GM23338 (cell line): Measurements from ENCODE around the gene CYB5R3. TPM values are rescaled to one million over a fixed set of nuclear protein-coding genes. Genes with fewer than 3 reads are reported as not detected.
"Not testable (repeated sequence)": the region's sequence is repeated elsewhere in the genome, so short reads cannot be mapped to it uniquely, and the experiment has no call there.

Experiments
- ATAC-seq: fragments of 200-7000 bp; cut with Tn5 transposase; 3 replicates; pipeline ENCODE4 v1.9.1; 2020
- DNase-seq: peaks from one replicate; pipeline ENCODE4 v3.0.0-alpha.2; 2015; ENCODE audit warnings: low spot score
- H2AFZ ChIP-seq: fragments of 200-600 bp; sonication (generic); 2 replicates; pipeline ENCODE4 v1.8.0; 2016; ENCODE audit warnings: antibody characterized with exemption, mild to moderate bottlenecking, moderate library complexity
- H3F3A ChIP-seq: fragments of 200-600 bp; sonication (generic); replicated peaks from 2 replicates; pipeline ENCODE4 v1.8.0; 2017; ENCODE audit warnings: antibody characterized with exemption, mixed run types, low read depth
- H3K27ac ChIP-seq: fragments of 200-600 bp; sonication (generic); 2 replicates; pipeline ENCODE4 v1.6.1; 2016; ENCODE audit warnings: low read depth
- H3K27me3 ChIP-seq: fragments of 200-600 bp; sonication (generic); 2 replicates; pipeline ENCODE4 v1.8.0; 2016; ENCODE audit warnings: mild to moderate bottlenecking, mixed run types, moderate library complexity; ENCODE audit not compliant: insufficient read depth
- H3K36me3 ChIP-seq: fragments of 200-600 bp; sonication (generic); 2 replicates; pipeline ENCODE4 v1.8.0; 2016; ENCODE audit warnings: mild to moderate bottlenecking; ENCODE audit not compliant: insufficient read depth
- H3K4me1 ChIP-seq: fragments of 200-600 bp; sonication (generic); 2 replicates; pipeline ENCODE4 v1.8.0; 2016; ENCODE audit warnings: mild to moderate bottlenecking, moderate library complexity; ENCODE audit not compliant: insufficient read depth
- H3K4me2 ChIP-seq: fragments of 200-600 bp; sonication (generic); 2 replicates; pipeline ENCODE4 v1.7.1; 2017; ENCODE audit warnings: mixed run types
- H3K4me3 ChIP-seq: fragments of 200-600 bp; sonication (generic); 2 replicates; pipeline ENCODE4 v1.6.1; 2016; ENCODE audit warnings: mixed run types
- H3K79me2 ChIP-seq: fragments of 200-600 bp; sonication (generic); replicated peaks from 2 replicates; pipeline ENCODE4 v1.8.0; 2017; ENCODE audit warnings: mild to moderate bottlenecking; ENCODE audit not compliant: insufficient read depth
- H3K9me2 ChIP-seq: fragments of 200-600 bp; sonication (generic); 2 replicates; pipeline ENCODE4 v1.8.0; 2017; ENCODE audit not compliant: insufficient read depth
- H4K20me1 ChIP-seq: fragments of 200-600 bp; sonication (generic); replicated peaks from 2 replicates; pipeline ENCODE4 v1.8.0; 2017; ENCODE audit warnings: mild to moderate bottlenecking; ENCODE audit not compliant: insufficient read depth
- H3K27ac Mint-ChIP-seq: 2 replicates; pipeline ENCODE4 v1.8.0; 2020; ENCODE audit warnings: inconsistent platforms, mild to moderate bottlenecking, moderate library complexity, mixed read lengths
- H3K27me3 Mint-ChIP-seq: 3 replicates; pipeline ENCODE4 v1.8.0; 2022; ENCODE audit warnings: low read depth, mild to moderate bottlenecking, moderate library complexity, mixed read lengths, inconsistent platforms; ENCODE audit not compliant: insufficient read depth, poor library complexity
- H3K36me3 Mint-ChIP-seq: 3 replicates; pipeline ENCODE4 v1.8.0; 2021; ENCODE audit warnings: low read depth, mild to moderate bottlenecking, inconsistent platforms, moderate library complexity, mixed read lengths
- H3K4me1 Mint-ChIP-seq: 3 replicates; pipeline ENCODE4 v1.8.0; 2020; ENCODE audit warnings: mild to moderate bottlenecking, inconsistent platforms, mixed read lengths
- H3K4me3 Mint-ChIP-seq: 3 replicates; pipeline ENCODE4 v1.8.0; 2021; ENCODE audit warnings: moderate library complexity, mild to moderate bottlenecking, inconsistent platforms, mixed read lengths
- H3K9me3 Mint-ChIP-seq: 3 replicates; pipeline ENCODE4 v1.8.0; 2020; ENCODE audit warnings: moderate library complexity, mild to moderate bottlenecking, inconsistent platforms, mixed read lengths
- CREB1 ChIP-seq: fragments of 250-450 bp; sonication (Bioruptor Pico); IDR thresholded peaks from 2 replicates; pipeline ENCODE4 v1.5.0; 2020; ENCODE audit warnings: low read depth, mild to moderate bottlenecking, moderate library complexity
- EZH2 ChIP-seq: fragments of 200-600 bp; sonication (generic); IDR thresholded peaks from one replicate; pipeline ENCODE4 v1.8.0; 2017; ENCODE audit warnings: antibody characterized with exemption, mild to moderate bottlenecking, low read depth; ENCODE audit not compliant: unreplicated experiment
- EZH2phosphoT487 ChIP-seq: fragments of 200-600 bp; sonication (generic); IDR thresholded peaks from one replicate; pipeline ENCODE4 v1.8.1; 2018; ENCODE audit warnings: antibody characterized with exemption; ENCODE audit not compliant: unreplicated experiment
- ZNF114 ChIP-seq: fragments of 250-450 bp; sonication (Bioruptor Pico); IDR thresholded peaks from 2 replicates; pipeline ENCODE4 v1.5.0; 2020; ENCODE audit warnings: mild to moderate bottlenecking, moderate library complexity
- ZNF331 ChIP-seq: fragments of 250-450 bp; sonication (Bioruptor Pico); IDR thresholded peaks from 2 replicates; pipeline ENCODE4 v1.5.0; 2020; ENCODE audit warnings: low read depth, mild to moderate bottlenecking, moderate library complexity
- polyA plus RNA-seq: library from polyadenylated mRNA; unstranded; fragments of >200 nt; fragmentation: Nextera tagmentation; extraction: Ambion mirVana; gene quantifications from 2 replicates; pipeline ENCODE4 v1.2.1, GENCODE V29; 2016
- total RNA-seq: library from RNA; depleted of rRNA; stranded (reverse); fragments of >200 nt; shearing (Covaris generic); gene quantifications from 2 replicates; pipeline ENCODE4 v1.2.3, GENCODE V29; 2014
- TF ChIP-seq, protein P1 (sequence below): fragments of 250-450 bp; sonication (Bioruptor Pico); IDR thresholded peaks from 2 replicates; pipeline ENCODE4 v1.5.0; 2020; ENCODE audit warnings: mild to moderate bottlenecking, moderate library complexity

The CYB5R3 gene
- total and polyA plus RNA-seq, 2 experiments from 2014 or later, result 76.2 to 76.9 TPM

DNA sequence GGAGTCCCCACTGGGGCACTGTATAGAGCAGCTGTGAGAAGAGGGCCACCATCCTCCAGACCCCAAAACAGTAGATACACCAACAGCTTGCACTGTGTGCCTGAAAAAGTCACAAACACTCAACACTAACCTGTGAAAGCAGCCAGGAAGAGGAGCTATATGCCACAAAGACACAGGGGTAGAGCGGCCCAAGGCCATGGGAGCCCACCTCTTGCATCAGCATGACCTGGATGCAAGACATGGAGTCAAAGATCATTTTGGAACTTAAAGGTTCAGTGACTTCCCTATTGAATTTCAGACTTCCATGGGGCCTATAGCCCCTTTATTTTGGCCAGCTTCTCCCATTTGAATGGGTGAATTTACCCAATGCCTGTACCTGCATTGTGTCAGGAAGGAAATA lies 29.7 kb upstream of the CYB5R3 start (continued):
- TF ChIP-seq, protein P1, sequence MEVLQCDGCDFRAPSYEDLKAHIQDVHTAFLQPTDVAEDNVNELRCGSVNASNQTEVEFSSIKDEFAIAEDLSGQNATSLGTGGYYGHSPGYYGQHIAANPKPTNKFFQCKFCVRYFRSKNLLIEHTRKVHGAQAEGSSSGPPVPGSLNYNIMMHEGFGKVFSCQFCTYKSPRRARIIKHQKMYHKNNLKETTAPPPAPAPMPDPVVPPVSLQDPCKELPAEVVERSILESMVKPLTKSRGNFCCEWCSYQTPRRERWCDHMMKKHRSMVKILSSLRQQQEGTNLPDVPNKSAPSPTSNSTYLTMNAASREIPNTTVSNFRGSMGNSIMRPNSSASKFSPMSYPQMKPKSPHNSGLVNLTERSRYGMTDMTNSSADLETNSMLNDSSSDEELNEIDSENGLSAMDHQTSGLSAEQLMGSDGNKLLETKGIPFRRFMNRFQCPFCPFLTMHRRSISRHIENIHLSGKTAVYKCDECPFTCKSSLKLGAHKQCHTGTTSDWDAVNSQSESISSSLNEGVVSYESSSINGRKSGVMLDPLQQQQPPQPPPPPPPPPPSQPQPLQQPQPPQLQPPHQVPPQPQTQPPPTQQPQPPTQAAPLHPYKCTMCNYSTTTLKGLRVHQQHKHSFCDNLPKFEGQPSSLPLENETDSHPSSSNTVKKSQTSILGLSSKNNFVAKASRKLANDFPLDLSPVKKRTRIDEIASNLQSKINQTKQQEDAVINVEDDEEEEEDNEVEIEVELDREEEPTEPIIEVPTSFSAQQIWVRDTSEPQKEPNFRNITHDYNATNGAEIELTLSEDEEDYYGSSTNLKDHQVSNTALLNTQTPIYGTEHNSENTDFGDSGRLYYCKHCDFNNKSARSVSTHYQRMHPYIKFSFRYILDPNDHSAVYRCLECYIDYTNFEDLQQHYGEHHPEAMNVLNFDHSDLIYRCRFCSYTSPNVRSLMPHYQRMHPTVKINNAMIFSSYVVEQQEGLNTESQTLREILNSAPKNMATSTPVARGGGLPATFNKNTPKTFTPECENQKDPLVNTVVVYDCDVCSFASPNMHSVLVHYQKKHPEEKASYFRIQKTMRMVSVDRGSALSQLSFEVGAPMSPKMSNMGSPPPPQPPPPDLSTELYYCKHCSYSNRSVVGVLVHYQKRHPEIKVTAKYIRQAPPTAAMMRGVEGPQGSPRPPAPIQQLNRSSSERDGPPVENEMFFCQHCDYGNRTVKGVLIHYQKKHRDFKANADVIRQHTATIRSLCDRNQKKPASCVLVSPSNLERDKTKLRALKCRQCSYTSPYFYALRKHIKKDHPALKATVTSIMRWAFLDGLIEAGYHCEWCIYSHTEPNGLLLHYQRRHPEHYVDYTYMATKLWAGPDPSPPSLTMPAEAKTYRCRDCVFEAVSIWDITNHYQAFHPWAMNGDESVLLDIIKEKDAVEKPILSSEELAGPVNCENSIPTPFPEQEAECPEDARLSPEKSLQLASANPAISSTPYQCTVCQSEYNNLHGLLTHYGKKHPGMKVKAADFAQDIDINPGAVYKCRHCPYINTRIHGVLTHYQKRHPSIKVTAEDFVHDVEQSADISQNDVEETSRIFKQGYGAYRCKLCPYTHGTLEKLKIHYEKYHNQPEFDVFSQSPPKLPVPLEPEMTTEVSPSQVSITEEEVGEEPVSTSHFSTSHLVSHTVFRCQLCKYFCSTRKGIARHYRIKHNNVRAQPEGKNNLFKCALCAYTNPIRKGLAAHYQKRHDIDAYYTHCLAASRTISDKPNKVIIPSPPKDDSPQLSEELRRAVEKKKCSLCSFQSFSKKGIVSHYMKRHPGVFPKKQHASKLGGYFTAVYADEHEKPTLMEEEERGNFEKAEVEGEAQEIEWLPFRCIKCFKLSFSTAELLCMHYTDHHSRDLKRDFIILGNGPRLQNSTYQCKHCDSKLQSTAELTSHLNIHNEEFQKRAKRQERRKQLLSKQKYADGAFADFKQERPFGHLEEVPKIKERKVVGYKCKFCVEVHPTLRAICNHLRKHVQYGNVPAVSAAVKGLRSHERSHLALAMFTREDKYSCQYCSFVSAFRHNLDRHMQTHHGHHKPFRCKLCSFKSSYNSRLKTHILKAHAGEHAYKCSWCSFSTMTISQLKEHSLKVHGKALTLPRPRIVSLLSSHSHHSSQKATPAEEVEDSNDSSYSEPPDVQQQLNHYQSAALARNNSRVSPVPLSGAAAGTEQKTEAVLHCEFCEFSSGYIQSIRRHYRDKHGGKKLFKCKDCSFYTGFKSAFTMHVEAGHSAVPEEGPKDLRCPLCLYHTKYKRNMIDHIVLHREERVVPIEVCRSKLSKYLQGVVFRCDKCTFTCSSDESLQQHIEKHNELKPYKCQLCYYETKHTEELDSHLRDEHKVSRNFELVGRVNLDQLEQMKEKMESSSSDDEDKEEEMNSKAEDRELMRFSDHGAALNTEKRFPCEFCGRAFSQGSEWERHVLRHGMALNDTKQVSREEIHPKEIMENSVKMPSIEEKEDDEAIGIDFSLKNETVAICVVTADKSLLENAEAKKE, result no peak
- TF ChIP-seq EZH2phosphoT487 (no peak), CREB1 (CRISPR knock-in tag) (no peak), EZH2 (no peak), ZNF331 (CRISPR knock-in tag) (no peak), ZNF114 (CRISPR knock-in tag) (no peak)

DNA sequence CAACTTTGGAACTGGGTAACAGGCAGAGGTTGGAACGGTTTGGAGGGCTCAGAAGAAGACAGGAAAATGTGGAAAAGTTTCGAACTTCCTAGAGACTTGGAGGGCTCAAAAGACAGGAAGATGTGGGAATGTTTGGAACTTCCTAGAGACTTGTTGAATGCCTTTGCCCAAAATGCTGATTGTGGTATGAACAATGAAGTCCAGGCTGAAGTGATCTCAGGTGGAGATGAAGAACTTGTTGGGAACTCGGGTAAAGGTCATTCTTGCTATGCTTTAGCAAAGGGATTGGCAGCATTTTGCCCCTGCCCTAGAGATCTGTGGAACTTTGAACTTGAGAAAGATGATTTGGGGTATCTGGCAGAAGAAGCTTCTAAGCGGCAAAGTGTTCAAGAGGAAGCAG lies 28.7 kb upstream of the CYB5R3 start:
- not testable (repeated sequence) for H2AFZ ChIP-seq, H3K27ac ChIP-seq, H3K27ac Mint-ChIP-seq, H4K20me1 ChIP-seq, H3K4me1 ChIP-seq, H3K79me2 ChIP-seq, ATAC-seq, H3K4me3 Mint-ChIP-seq, H3K4me1 Mint-ChIP-seq, H3K36me3 ChIP-seq, H3K4me3 ChIP-seq, H3K9me2 ChIP-seq, H3K27me3 Mint-ChIP-seq, DNase-seq, H3F3A ChIP-seq, H3K27me3 ChIP-seq, H3K36me3 Mint-ChIP-seq, H3K4me2 ChIP-seq
- peaks cover 20% of the 10 kb centered on the region for H3K9me3 Mint-ChIP-seq
